Activated CD8-positive, alpha-beta memory T cell treated with anti-CD3 and anti-CD28 coated beads, Interleukin-2, amount 50 U/mL, for 1 hour (primary cell): ENCODE measurements around the gene NMU.
"Not testable (repeated sequence)": the region's sequence is repeated elsewhere in the genome, so short reads cannot be mapped to it uniquely, and the experiment has no call there.

Experiments used
- DNase-seq: peaks from one replicate; pipeline ENCODE4 v3.0.0-alpha.2; 2020; ENCODE audit errors: extremely low read depth

NMU gene, protein sequence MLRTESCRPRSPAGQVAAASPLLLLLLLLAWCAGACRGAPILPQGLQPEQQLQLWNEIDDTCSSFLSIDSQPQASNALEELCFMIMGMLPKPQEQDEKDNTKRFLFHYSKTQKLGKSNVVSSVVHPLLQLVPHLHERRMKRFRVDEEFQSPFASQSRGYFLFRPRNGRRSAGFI

DNA sequence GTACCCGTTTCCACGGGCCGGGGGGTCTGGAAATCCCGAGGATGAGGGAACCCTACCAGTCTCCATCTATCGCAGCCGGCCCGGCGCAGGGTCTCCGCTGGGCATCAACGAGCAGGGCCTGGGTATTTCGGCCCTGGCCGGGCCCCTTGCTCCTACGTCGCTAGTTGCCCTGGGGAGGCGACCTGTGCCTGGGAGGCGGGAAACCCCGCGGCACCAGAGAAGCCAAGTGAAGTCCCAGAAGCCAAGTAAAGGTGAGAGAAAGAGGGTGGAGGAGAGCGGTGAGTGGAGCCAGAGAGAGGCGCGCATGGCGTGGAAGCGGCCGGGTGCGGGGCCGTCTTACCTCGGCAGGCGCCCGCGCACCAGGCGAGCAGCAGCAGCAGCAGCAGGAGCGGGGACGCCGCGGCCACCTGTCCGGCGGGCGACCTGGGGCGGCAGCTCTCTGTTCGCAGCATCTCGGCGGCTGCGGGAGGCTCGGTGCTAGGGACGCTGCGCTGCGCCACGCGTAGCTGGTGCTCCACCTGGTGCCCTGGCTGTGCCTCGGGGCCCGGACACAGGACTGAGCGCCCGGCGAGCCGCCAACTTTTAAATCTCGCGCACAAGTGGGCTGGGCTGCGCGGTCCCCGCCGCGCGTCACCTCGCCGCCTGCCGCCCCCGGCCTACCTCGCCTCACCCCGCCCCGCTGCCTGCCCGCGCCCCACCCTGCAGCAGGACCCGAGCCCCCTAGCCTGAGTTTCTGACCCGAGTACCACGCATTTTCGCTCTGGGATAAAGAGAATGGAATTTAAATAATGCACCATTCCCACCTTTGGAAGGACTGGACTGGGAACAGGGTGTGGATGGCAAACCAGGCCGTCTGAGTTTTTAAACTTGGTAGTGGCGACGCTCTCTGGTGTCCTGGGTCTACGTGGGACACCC lies at the start of gene NMU:
TSS of gene NMU (minus strand) at position 558 of the 915 bp plus-strand sequence. CDS start at position 452, 106 bp downstream.
- DNase-seq: no peak

DNA sequence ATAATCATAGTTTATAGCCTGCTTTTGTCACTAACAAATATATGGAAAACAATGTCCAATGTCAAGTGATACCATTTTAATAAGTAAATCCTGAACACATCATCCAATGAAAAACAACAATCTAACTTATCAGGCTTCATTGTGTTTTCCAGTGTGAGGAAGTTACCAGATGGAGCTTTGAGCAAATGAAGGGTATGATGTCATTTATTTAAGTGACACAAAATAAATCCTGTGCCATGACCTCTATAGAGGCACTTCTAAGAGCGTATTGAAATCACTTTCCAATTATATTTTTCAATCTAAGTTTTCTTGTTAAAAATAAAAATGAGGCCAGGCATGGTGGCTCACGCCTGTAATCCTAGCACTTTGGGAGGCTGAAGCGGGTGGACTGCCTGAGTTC lies 48.2 kb upstream of the NMU start:
- DNase-seq: no peak

DNA sequence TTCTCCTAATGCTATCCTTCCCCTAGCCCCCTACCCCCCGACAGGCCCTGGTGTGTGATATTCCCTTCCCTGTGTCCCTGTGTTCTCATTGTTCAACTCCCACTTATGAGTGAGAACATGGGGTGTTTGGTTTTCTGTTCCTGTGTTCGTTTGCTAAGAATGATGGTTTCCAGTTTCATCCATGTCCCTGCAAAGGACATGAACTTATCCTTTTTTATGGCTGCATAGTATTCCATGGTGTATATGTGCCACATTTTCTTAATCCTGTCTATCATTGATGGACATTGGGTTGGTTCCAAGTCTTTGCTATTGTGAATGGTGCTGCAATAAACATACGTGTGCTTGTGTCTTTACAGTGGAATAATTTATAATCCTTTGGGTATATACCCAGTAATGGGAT lies 46.7 kb upstream of the NMU start:
- DNase-seq: not testable (repeated sequence)

DNA sequence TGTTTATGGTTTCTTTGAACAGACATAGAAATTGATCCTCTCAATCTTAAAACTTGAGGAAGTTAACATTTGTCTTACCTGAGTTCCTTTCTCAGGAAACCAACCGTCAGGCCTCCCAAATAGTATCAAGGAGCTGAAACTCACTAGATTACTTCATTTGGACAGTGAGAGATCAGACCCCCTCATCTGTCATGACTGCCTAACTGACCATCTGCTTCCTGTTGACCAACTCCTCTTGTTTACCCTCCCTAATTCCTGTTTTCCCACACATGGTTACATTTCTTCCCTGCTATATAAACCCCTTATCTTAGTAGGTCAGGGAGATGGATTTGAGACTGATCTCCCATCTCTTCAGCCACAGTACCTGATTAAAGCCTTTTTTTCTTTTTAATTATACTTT lies 46.2 kb upstream of the NMU start:
- no peak for DNase-seq

DNA sequence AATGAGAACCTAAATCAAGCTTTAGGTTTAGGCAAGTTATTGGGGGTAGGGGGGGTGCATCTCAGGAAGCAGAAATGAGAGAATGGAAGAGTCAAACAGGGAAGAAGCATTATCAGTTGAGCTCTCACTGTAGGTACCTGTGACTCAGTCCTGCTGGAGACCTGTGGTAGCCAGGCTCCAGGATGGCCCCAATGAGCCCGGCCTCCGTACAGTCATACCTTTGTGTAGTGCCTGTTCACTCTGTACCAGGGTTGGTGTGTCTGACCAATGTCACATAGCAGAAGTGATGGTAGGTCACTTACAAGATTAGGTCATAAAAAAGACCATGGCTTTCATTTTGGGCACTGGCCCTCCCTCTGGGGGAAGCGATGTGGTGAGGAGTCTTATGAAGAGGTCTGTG lies 45.3 kb upstream of the NMU start:
- no peak for DNase-seq

DNA sequence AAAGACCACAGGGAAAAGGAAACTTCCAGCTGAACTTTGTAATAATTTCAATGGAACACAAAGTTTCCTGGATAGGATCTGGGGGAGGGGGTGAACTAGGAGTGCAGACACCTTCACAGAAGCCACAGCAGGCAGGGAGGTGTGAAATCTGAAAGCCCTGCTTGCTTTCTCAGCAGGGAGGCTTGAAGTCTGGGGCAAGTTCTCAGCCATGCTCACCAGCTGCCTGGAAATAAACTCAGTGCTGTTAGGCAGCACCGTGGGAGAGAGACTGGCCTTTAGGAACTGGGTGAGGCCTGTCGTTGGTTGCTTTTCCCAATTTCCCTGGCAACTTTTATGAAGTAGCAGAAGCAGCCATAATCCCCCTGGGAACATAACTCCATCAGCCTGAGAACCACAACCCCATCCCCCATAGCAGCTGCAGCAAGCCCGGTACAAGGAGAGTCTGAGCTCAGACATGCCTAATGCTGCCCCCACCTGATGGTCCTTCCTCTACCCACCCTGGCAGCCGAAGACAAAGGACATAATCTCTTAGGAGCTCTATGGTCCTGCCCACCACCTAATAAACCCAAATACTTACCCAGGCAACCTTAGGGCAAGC lies 39.2 kb upstream of the NMU start:
- DNase-seq: no peak

DNA sequence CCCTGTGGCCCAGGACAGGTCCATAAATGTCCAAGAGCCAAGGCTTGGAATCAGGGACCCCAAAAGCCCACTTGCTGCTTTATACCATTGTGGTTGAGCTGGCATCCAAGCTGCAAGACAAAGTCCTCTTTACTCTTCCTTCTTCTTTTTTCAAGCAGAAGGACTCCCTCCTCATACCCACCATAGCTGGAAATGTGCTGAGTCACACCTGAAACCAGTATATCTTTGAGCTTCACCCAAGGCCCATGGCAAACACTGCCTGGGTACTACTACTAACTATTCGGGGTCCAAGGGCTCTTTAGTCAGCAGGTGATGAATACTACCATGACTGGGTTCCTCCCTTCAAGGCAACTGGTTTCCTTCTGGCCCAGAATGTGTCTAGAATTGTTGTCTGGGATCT lies 37.3 kb upstream of the NMU start:
- DNase-seq: no peak

DNA sequence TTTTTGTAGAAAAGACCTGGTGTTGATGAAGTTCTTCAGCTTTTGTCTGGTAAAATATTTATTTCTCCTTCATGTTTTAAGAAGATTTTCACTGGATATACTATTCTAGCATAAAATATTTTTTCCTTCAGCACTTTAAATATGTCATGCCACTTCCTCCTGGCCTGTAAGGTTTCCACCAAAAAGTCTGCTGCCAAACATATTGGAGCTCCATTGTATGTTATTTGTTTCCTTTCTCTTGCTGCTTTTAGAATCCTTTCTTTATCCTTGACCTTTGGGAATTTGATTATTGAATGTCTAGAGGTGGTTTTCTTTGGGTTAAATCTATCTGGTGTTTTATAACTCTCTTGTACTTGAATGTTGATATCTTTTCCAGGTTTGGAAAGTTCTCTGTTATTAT lies 35.6 kb upstream of the NMU start:
- no peak for DNase-seq

DNA sequence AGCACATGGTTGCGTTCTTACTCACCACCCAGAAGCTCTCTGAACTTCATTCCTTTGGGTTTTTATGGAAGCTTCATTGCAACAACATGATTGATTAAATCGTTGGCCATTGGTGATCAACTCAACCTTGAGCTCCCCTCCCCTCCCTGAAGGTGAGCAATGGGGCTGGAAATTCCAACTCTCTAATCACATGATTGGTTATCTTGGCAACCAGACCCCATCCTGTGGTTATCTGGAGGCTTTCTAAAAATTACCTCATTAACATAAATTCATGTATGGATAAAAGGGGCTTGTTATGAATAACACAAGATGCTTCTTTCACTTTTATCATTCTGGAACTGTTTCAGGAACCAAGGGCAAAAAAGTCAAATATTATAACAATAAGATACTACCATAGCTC lies 34.6 kb upstream of the NMU start:
- DNase-seq: no peak

DNA sequence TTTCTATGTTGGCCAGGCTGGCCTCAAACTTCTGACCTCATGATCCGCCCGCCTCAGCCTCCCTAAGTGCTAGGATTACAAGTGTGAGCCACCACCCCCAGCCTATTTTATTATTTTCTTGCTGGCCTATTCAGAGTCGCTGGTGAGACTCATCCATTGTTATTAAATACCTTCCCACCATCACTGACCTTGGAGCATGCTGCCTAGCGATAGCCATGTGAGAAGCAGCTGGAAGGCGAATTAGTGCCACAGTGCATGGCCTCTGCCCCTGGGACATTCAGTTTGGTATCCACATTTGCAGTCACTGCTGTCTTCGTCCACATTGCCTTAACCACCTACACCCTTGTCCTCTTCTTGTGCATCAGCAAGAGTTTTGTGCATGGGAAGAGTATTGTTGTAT lies 32.4 kb upstream of the NMU start:
- DNase-seq: no peak

DNA sequence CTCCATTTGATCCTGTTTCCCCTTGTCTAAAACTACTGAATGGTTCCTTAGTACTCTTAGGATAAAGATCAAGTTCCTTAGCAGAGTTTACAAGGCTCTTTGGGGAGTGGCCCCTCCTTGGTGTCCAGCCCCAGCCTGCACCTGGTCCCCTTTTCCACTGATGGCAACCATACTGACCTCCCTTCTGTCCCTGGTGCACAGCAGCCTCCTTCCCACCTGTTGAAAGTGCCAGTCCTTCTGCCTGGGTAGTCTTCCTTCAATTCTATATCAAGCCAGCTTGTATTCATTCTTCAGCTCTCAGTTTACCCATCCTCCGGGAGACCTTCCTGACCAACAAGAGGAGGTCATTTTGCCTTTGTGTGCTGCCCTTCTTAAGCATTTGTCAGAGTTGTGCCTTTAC lies 30.4 kb upstream of the NMU start:
- DNase-seq: no peak

DNA sequence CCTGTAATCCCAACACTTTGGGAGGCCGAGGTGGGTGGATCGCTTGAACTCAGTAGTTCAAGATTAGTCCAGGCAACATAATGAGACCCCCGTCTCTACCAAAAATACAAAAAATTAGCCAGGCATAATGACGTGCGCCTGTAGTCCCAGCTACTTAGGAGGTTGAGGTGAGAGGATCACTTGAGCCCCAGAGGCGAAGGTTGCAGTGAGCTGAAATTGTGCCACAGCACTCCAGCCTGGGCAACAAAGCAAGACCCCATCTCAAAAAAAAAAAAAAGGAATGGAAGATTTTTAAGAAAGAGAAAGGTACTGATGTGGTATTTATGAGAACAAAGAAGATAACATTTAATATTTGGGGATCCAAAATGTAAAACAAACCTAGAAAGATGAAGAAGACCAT lies 27.0 kb upstream of the NMU start:
- no peak for DNase-seq

DNA sequence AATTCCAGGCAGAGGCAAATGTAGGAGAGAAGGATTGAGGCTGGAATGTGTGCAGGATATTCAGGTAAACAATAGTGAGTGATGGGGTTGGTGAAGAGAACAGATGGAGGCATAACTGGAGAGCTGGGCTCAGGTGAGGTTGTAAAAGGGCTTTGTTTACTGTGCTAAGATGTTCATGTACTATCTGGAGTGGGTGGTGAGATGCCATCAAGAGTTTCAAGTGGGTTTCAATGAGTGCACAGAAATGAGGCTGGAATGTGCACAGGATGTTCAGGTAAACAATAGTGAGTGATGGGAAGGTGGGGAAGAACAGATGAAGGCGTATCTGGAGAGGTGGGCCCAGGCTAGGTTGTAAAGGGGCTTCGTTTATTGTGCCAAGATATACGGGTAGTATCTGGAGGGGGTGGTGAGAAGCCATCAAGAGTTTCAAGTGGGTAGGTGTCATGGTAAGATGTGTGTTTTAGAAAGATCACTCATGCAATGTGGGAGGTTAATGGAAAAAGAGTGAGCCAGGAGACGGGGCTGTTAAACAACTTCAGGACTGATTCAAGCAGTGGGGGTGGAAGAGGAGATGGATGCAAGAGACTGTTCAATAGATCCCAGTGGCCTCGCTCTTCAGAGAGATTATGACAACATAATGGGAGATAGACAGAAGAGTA lies 25.4 kb upstream of the NMU start:
- DNase-seq: no peak

DNA sequence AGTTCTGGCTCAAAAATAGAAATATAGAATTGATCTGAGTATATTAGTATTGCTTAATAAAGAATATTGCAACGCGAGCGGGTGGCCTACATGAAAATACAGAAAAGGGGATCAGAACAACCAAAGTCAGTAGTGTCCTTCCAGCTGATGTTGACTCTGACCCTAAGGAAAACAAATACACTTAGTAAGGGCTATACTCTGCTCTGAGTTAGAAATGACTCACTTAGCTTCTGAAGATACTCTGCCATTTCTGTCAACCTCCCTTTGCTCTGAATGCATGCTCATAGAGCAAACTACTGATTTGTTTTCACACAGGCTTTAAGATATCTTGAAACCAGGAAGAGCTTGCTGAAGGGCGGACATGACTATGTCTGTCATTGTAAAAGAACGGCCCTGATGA lies 22.6 kb upstream of the NMU start:
- DNase-seq: no peak

DNA sequence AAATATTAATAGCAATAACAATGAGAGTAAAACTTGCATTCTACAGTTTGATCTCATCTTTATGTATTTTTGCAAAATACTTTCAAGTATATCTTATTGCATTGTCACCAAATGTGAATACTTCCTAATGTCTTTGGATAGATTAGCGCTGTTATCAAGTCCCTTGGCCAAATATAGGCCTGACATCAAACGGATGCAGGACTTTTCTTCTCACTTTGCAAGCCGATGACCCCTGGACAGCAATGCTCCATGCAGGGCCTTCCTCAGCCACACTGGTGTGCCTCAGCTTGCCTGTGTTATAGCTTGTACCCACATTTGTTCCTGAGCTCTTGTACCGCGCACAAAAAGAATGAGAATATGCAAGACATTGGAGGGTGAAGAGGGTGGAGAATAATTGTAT lies 18.0 kb upstream of the NMU start:
- DNase-seq: no peak

DNA sequence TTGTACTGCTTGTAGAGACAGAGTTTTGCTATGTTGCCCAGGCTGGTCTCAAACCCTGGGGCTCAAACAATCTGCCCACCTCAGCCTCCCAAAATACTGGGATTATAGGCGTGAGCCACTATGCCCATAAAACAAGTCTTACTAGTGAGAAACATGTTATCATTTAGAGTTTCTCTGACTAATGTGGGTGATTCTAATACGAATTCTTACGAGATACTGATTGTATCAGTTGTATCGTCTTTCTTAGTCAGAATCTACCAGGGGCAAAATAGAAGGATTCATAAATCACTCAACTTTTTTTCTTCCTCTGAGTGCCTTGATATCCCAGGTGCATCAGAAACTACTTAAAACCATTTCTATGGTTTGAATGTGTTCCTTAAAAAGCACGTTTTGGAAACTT lies 14.4 kb upstream of the NMU start:
- no peak for DNase-seq

DNA sequence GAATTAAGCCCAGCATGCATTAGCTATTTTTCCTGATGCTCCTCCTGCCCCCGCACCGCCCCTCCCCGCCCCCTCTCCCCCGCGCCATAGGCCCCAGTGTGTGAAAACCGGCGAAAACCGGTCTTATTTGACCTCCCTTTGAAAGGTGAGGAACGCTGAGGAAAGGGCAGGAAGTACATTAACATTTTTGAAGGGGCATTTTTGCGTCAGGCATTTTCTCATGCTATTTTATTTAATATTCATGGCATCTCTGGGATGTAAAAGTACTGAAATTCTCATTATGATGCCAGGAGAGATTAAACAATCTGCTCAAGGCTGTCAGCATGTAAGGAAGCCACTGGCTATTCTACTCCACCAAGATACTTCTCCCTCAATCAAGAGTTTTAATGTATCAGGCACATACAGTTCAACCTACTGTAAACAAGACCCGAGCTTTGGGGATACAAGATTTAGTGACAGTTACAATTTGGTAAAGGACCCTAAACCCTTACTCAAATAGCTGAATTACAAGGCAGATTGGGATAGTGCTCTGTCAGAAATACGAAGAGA lies 1.2 kb upstream of the NMU start:
- no peak for DNase-seq

DNA sequence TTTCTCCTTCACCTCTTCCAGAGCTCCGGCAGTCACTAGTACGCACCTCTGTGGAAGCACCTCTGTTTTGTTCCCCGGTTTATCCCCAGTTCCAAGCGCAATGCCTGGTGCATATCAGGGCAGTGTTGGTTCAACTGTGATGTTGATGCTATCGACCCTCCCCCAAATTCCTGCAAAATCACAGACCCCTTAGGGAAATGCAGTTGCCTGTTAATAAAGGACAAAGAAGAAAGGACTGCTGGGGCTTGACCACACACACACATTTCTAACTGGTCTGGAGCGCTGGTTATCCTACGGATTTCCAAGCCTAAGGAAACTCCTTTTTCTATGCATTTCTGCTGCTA lies 530 bp upstream of the NMU start:
- DNase-seq: no peak

DNA sequence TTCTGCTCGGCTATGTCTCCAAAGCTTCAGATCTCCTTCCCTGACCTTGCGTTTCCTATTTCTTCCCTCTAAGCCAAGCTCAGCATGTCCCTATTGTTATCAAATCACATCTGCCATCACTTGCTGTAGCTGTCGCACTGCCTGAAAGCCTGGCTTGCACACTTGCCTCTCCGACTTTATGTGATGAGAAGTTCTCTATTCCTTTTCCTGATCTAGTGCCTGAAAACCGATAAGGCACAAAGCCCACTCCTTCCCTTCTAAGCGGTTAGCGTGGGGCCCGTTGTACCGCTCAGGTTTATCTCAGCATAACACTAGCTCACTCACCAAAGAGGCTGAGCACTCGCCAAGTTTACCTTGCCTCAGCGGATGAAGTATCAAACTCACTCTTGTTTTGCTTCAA lies 816 bp downstream of the NMU start:
- no peak for DNase-seq

DNA sequence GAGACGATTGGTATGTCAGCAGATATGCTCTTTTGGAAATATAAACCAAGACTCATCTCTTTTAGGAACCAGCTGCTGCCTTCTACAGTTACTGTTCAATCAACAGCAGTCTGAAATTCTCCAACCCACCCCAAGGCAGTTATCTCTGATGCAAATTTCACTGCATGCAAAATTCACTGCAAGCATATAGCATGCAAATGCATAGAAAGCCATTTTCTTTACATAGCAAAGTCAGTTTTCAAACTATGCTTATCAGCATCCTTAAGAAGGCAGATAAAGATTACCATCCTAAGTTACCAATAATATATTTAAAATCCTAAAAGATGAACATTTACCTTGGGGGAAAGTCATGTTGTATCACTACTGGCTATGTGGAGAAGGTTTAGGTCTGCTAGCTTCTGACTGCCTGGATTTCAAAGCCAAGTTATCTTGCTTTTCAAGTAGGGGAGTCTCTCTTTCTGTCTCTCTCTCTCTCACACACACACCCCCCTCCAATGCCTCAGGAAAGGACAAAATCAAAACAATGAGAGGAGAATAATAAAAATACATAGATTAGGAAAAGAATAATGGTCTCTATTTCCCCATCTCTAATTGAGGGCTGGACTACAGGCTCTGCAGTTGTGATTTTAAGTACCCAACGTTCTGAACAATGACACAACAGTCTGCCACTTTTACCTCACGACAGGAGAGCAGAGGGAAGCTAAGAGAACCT lies 1.5 kb downstream of the NMU start:
- DNase-seq: no peak

DNA sequence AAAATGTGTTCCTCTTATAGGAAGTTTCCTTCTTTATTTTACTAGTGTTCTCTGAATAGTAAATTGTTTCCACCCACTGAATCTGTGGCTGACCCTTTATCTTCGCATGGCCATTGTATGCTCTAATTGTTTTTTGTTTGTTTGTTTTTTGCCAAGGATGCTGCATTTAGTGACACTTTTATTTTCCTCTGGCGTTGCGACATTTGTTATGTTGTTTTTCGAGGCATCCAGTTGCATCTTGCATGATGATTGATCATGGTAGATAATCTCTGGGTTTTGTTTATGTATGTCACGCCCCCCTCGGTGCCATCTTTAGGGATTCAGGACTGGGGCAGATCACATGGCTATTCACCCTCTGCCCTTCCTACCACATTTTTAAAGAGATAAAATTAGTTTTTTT lies 2.2 kb downstream of the NMU start:
- DNase-seq: no peak

DNA sequence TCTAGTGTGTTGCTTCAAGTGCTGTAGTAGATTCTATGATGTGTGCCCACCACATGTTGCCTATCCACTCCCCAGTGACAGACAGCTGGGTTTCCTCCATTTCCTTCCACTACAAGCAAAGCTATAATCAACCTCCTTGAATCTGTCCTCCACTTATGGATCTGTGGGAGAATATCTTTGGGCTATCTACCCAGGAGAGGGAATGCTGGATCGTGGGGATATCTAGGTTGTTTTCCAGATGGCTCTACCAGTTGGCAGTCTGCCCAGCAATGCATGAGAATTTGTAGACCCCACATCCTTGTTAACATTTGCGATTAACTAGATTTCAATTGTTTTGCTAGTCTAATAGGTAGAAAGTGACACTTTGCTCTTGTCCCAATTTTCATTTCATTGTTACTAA lies 10.3 kb downstream of the NMU start:
- DNase-seq: no peak
